Vagina (tissue), 2 donors: ENCODE results near the gene ARFGAP3. TPM values are rescaled to one million over a fixed set of nuclear protein-coding genes. Genes with fewer than 3 reads are reported as not detected.

Experiments used
- DNase-seq, 2 donors: peaks; one replicate each; pipeline ENCODE4 v3.0.0-alpha.2; 2017; ENCODE audit errors: extremely low spot score in 2 of 2
- H3K27ac ChIP-seq: fragments of 200-600 bp; sonication (generic); one replicate; pipeline ENCODE4 v1.5.1; 2019
- H3K27me3 ChIP-seq: fragments of 200-600 bp; sonication (generic); one replicate; pipeline ENCODE4 v1.5.1; 2019
- H3K36me3 ChIP-seq, 2 donors: fragments of 200-600 bp; sonication (generic); one replicate each; pipeline ENCODE4 v1.5.1; 2017 to 2019
- H3K4me1 ChIP-seq: fragments of 200-600 bp; sonication (generic); one replicate; pipeline ENCODE4 v1.5.1; 2019
- H3K4me3 ChIP-seq, 2 donors: fragments of 200-600 bp; sonication (generic); 1 replicate in 1 of 2; 2 replicates in 1 of 2; pipeline ENCODE4 v1.5.1; 2016 to 2019
- H3K9me3 ChIP-seq: fragments of 200-600 bp; sonication (generic); one replicate; pipeline ENCODE4 v1.5.1; 2019
- POLR2A ChIP-seq, 2 donors: fragments of 450-650 bp; IDR thresholded peaks; one replicate each; pipeline ENCODE4 v1.6.1; 2017; ENCODE audit warnings: antibody characterized with exemption in 2 of 2, mild to moderate bottlenecking in 2 of 2, moderate library complexity in 2 of 2
- POLR2AphosphoS5 ChIP-seq, 2 donors: sonication (generic); formaldehyde crosslinking; IDR thresholded peaks; one replicate each; pipeline ENCODE4 v1.9.0; 2017; ENCODE audit warnings: antibody characterized with exemption in 2 of 2, mild to moderate bottlenecking in 2 of 2, low read depth in 1 of 2; ENCODE audit not compliant: insufficient read depth in 1 of 2
- intact Hi-C: fragments of 100-400 bp; cut with DNase I; formaldehyde crosslinking; loops from one replicate; pipeline ENCODE4 v1.15.1; 2023
- total RNA-seq: library from RNA; depleted of rRNA; stranded (reverse); fragments of >200 nt; gene quantifications from one replicate; pipeline ENCODE4 v1.2.3, GENCODE V29; 2016
- TF ChIP-seq, protein P1 (sequence below), 3 experiments: fragments of 450-650 bp in 2 of 3; fragments of 200-600 bp in 1 of 3; sonication (generic) in 1 of 3; IDR thresholded peaks; one replicate each; pipeline ENCODE4 v1.5.1; 2017 to 2019; ENCODE audit warnings: antibody characterized with exemption in 3 of 3, mild to moderate bottlenecking in 2 of 3, moderate library complexity in 2 of 3

Gene ARFGAP3
- total RNA-seq, 1 donor from 2014 or later = 28.0 TPM

DNA sequence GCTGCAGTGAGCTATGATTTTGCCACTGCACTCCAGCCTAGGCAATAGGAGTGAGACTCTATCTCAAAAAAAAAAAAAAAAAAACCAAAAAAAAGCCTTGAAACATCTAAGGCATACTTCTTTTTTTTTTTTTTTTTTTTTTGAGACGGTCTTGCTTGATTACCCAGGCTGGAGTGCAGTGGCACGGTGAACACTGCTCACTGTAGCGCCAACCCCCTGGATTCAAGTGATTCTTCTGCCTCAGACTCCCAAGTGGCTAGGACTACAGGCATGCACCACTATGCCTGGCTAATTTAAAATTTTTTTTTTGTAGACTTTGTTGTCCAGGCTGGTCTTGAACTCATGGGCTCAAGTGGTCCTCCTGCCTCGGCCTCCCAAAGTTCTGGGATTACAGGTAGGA is 19.5 kb downstream of the ARFGAP3 start:
- no peaks in the 10 kb centered on the region for H3K4me1 ChIP-seq
- TF ChIP-seq POLR2A (IDR thresholded peaks at IDR 0.05) (no peak), POLR2AphosphoS5 (IDR thresholded peaks at IDR 0.05; ENCODE audit: insufficient read depth in 1 of 2, low read depth in 1 of 2) (no peak)
- TF ChIP-seq, protein P1, sequence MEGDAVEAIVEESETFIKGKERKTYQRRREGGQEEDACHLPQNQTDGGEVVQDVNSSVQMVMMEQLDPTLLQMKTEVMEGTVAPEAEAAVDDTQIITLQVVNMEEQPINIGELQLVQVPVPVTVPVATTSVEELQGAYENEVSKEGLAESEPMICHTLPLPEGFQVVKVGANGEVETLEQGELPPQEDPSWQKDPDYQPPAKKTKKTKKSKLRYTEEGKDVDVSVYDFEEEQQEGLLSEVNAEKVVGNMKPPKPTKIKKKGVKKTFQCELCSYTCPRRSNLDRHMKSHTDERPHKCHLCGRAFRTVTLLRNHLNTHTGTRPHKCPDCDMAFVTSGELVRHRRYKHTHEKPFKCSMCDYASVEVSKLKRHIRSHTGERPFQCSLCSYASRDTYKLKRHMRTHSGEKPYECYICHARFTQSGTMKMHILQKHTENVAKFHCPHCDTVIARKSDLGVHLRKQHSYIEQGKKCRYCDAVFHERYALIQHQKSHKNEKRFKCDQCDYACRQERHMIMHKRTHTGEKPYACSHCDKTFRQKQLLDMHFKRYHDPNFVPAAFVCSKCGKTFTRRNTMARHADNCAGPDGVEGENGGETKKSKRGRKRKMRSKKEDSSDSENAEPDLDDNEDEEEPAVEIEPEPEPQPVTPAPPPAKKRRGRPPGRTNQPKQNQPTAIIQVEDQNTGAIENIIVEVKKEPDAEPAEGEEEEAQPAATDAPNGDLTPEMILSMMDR (IDR thresholded peaks at IDR 0.05) = no peak
- no peak for DNase-seq
- no peak overlapping the region for H3K27ac ChIP-seq
- H3K36me3 ChIP-seq = peaks cover 0 to 47% of the 10 kb centered on the region in 2 donors
- no peaks in the 10 kb centered on the region for H3K27me3 ChIP-seq
- no peak overlapping the region for H3K4me3 ChIP-seq
- no peaks in the 10 kb centered on the region for H3K9me3 ChIP-seq
- intact Hi-C loops = no loop called here

DNA sequence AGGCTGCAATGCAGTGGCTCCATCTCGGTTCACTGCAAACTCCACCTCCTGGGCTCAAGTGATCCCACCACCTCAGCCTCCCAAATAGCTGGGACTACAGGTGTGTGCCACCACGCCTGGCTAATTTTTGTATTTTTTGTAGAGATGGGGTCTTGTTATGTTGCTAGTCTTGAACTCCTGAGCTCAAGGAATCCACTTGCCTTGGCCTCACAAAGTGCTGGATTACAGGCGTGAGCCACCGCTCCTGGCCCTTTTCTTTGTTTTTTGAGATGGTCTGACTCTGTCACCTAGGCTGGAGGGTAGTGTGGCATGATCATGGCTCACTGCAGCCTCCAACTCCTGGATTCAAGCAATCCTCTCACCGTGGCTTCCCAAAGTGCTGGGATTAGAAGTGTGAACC is 21.0 kb downstream of the ARFGAP3 start:
- Histone ChIP-seq H3K4me3 (no peak overlapping the region), H3K36me3 (peaks cover 0 to 60% of the 10 kb centered on the region in 2 donors), H3K27ac (no peak overlapping the region), H3K4me1 (no peaks in the 10 kb centered on the region), H3K27me3 (no peaks in the 10 kb centered on the region), H3K9me3 (no peaks in the 10 kb centered on the region)
- TF ChIP-seq POLR2A (IDR thresholded peaks at IDR 0.05) (no peak), POLR2AphosphoS5 (IDR thresholded peaks at IDR 0.05; ENCODE audit: insufficient read depth in 1 of 2, low read depth in 1 of 2) (no peak)
- TF ChIP-seq, protein P1 (IDR thresholded peaks at IDR 0.05) = no peak
- intact Hi-C loops = no loop called here
- no peak for DNase-seq

DNA sequence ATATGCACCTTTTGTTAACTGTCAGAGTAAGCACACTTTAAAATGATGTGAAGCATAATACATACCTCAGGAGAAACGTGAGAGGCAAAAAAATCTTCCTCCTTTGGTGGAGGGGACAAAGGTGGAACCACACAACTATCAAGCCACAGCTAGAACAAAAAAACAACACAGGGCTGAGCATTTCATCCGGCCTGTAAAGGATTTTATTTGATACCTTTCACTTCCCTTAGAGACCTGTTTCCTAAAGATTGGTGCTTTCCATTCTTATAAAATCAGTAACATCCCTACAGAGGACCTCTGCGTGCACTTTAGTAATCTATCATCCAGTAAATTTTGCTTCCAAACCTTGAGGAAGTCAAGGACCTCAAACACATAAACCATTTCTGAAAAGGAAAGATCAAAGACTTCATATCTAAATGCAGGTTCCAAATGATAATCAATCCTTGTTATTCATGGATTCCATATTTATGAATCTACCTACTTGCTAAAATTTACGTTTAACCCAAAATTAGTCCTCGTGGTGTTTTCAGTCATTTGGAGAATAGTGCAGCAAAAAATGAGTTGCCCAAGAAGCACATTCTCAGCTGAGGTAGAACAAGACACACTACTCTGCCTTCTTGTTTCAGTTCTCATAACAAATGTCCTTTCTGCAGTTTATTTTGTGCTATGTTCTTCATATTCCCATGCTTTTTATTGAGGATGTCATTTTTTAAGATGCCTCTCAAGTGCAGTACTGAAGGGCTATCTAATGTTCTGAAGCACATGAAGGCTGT is 22.7 kb downstream of the ARFGAP3 start:
- no peaks in the 10 kb centered on the region for H3K9me3 ChIP-seq
- H3K36me3 ChIP-seq = peaks cover 0 to 60% of the 10 kb centered on the region in 2 donors

DNA sequence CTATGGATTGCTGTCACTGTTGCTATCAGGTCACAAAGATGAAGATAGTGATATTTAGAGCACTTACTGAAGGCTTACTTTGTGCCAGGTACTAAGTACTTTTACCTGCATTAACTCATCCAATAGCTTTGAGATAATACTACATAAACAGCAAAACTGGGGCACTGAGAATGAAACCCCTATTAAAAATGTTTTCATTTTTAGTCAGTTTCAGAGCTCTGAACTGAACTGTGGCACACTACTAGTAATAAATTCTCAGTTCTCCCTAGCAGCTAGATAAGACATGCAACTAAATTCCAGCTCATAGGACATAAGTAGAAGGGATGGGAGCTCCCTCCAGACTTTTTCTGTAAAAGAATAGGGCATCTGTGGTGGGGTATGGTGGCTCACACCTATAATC is 24.0 kb downstream of the ARFGAP3 start:
- intact Hi-C loops = no loop called here
- no peak for DNase-seq
- H3K4me3 ChIP-seq = no peak overlapping the region
- no peaks in the 10 kb centered on the region for H3K4me1 ChIP-seq
- TF ChIP-seq POLR2A (IDR thresholded peaks at IDR 0.05) (no peak), POLR2AphosphoS5 (IDR thresholded peaks at IDR 0.05; ENCODE audit: insufficient read depth in 1 of 2, low read depth in 1 of 2) (no peak)
- TF ChIP-seq, protein P1 (IDR thresholded peaks at IDR 0.05) = no peak
- H3K27ac ChIP-seq = no peak overlapping the region
- no peaks in the 10 kb centered on the region for H3K27me3 ChIP-seq
- no peaks in the 10 kb centered on the region for H3K9me3 ChIP-seq
- H3K36me3 ChIP-seq = peaks cover 0 to 69% of the 10 kb centered on the region in 2 donors

More for the DNA sequence above, 22.7 kb downstream of the ARFGAP3 start:
- intact Hi-C loops = no loop called here
- no peak overlapping the region for H3K4me3 ChIP-seq
- H3K4me1 ChIP-seq = no peaks in the 10 kb centered on the region
- no peak overlapping the region for H3K27ac ChIP-seq
- TF ChIP-seq POLR2AphosphoS5 (IDR thresholded peaks at IDR 0.05; ENCODE audit: insufficient read depth in 1 of 2, low read depth in 1 of 2) (no peak), POLR2A (IDR thresholded peaks at IDR 0.05) (no peak)
- TF ChIP-seq, protein P1 (IDR thresholded peaks at IDR 0.05) = no peak
- DNase-seq = no peak
- no peaks in the 10 kb centered on the region for H3K27me3 ChIP-seq

DNA sequence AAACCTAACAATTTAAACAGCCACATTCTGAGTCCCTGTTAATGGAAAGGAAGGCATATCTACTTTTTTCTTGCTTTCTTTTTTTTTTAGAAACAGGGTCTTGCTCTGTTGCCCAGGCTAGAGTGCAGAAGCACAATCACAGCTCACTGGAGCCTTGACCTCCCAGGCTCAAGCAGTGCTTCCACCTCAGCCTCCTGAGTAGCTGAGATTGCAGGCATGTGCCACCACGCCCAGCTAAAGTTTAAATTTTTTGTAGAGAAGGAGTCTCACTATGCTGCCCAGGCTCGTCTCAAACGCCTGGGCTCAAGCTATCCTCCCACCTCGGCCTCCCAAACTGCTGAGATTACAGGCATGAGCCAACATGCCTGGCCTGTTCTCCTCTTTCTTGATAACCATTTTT is 25.4 kb downstream of the ARFGAP3 start:
- peaks cover 0 to 77% of the 10 kb centered on the region in 2 donors for H3K36me3 ChIP-seq
- no peaks in the 10 kb centered on the region for H3K27me3 ChIP-seq
- H3K4me1 ChIP-seq = no peaks in the 10 kb centered on the region
- no peaks in the 10 kb centered on the region for H3K9me3 ChIP-seq
- no peak overlapping the region for H3K4me3 ChIP-seq
- TF ChIP-seq, protein P1 (IDR thresholded peaks at IDR 0.05) = no peak
- TF ChIP-seq POLR2A (IDR thresholded peaks at IDR 0.05) = no peak
- TF ChIP-seq POLR2AphosphoS5 (IDR thresholded peaks at IDR 0.05; ENCODE audit: insufficient read depth in 1 of 2, low read depth in 1 of 2) = no peak
- intact Hi-C loops = loop anchor here (1.0 kb wide), 1 partner anchor 37 kb away; no protein-coding TSS in a partner anchor
- DNase-seq = no peak
- H3K27ac ChIP-seq = no peak overlapping the region
